Measurements from ENCODE around the gene SPIRE1. TPM values are rescaled to one million over a fixed set of nuclear protein-coding genes. Genes with fewer than 3 reads are reported as not detected.

SPIRE1 gene
- total and polyA plus RNA-seq, 7 experiments from 2014 or later = 0.66 to 2.9 (median 1.3) TPM; not detected in 1

DNA sequence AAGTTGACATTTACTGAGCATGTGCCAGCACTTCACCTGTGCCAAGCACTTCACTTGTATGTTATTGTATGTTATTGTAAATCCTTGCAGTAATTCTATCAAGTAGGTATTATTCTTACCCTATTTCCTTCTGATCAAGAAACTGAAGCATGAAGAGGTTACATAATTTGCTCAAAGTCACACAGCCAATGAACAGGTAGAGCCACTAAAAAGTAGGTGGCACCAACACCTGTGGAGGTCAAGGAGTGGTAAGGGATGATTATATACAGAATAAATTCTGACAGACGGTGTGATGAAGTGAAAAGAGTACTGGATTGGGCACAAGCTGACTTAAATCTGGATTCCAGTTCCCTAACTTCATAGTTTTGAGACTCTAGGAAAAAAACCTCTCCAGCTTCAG lies 71.0 kb downstream of the SPIRE1 start:
- Histone ChIP-seq H3K27ac (ENCODE audit: low read depth, low read length) (no peak overlapping the region), H3K27me3 (ENCODE audit: control insufficient read depth in 2 of 2, insufficient read depth in 2 of 2, low read length in 2 of 2) (no peaks in the 10 kb centered on the region), H3K4me3 (ENCODE audit: low read length) (no peak overlapping the region), H3K36me3 (ENCODE audit: control insufficient read depth in 2 of 3, insufficient read depth in 3 of 3, low read length in 3 of 3) (no peaks in the 10 kb centered on the region), H3K4me1 (ENCODE audit: control insufficient read depth in 2 of 2, insufficient read depth in 2 of 2, low read length in 2 of 2) (no peaks in the 10 kb centered on the region), H3K9me3 (ENCODE audit: control insufficient read depth in 2 of 3, low read length in 3 of 3) (no peaks in the 10 kb centered on the region)
- intact Hi-C loops (cut with micrococcal nuclease) = no loop called here
- DNase-seq (no peak), ATAC-seq (no peak)
- CTCF ChIA-PET = no interaction called here
- no peaks in the 10 kb centered on the region for H3K9me3 Mint-ChIP-seq
- no peak overlapping the region for H3K27ac Mint-ChIP-seq
- POLR2A ChIA-PET = no interaction called here
- no peak overlapping the region for H3K4me3 Mint-ChIP-seq
- no peaks in the 10 kb centered on the region for H3K4me1 Mint-ChIP-seq
- no peaks in the 10 kb centered on the region for H3K36me3 Mint-ChIP-seq
- H3K27me3 Mint-ChIP-seq = peaks cover 0 to 5% (median 0%) of the 10 kb centered on the region in 5 donors

GRCh38 chr18:12585218-12585617 lies 72.7 kb downstream of the SPIRE1 start:
- no peaks in the 10 kb centered on the region for H3K4me1 Mint-ChIP-seq

GRCh38 chr18:12580630-12581342 lies 77.1 kb downstream of the SPIRE1 start:
- H3K27ac Mint-ChIP-seq = no peak overlapping the region
- peaks cover 0 to 4% (median 0%) of the 10 kb centered on the region in 5 donors for H3K27me3 Mint-ChIP-seq
- no peaks in the 10 kb centered on the region for H3K36me3 Mint-ChIP-seq
- CTCF ChIA-PET = no interaction called here
- no peaks in the 10 kb centered on the region for H3K36me3 ChIP-seq (ENCODE audit: control insufficient read depth in 2 of 3, insufficient read depth in 3 of 3, low read length in 3 of 3)
- H3K4me3 ChIP-seq (ENCODE audit: low read length) = no peak overlapping the region
- no peak for DNase-seq
- no peak overlapping the region for H3K4me3 Mint-ChIP-seq
- H3K27me3 ChIP-seq (ENCODE audit: control insufficient read depth in 2 of 2, insufficient read depth in 2 of 2, low read length in 2 of 2) = no peaks in the 10 kb centered on the region
- peaks cover 0 to 5% (median 0%) of the 10 kb centered on the region in 11 donors for H3K9me3 Mint-ChIP-seq
- no peaks in the 10 kb centered on the region for H3K4me1 Mint-ChIP-seq
- POLR2A ChIA-PET = no interaction called here
- no peak overlapping the region for H3K27ac ChIP-seq (ENCODE audit: low read depth, low read length)
- ATAC-seq = no peak
- no peaks in the 10 kb centered on the region for H3K9me3 ChIP-seq (ENCODE audit: control insufficient read depth in 2 of 3, low read length in 3 of 3)
- no peaks in the 10 kb centered on the region for H3K4me1 ChIP-seq (ENCODE audit: control insufficient read depth in 2 of 2, insufficient read depth in 2 of 2, low read length in 2 of 2)
- intact Hi-C loops (cut with micrococcal nuclease) = no loop called here

More at GRCh38 chr18:12585218-12585617, 72.7 kb downstream of the SPIRE1 start:
- Histone ChIP-seq H3K4me3 (ENCODE audit: low read length) (no peak overlapping the region), H3K4me1 (ENCODE audit: control insufficient read depth in 2 of 2, insufficient read depth in 2 of 2, low read length in 2 of 2) (no peaks in the 10 kb centered on the region), H3K27ac (ENCODE audit: low read depth, low read length) (no peak overlapping the region), H3K27me3 (ENCODE audit: control insufficient read depth in 2 of 2, insufficient read depth in 2 of 2, low read length in 2 of 2) (no peaks in the 10 kb centered on the region), H3K36me3 (ENCODE audit: control insufficient read depth in 2 of 3, insufficient read depth in 3 of 3, low read length in 3 of 3) (no peaks in the 10 kb centered on the region), H3K9me3 (ENCODE audit: control insufficient read depth in 2 of 3, low read length in 3 of 3) (no peaks in the 10 kb centered on the region)
- Mint-ChIP-seq H3K36me3 (no peaks in the 10 kb centered on the region), H3K9me3 (no peaks in the 10 kb centered on the region), H3K27ac (no peak overlapping the region), H3K4me3 (no peak overlapping the region), H3K27me3 (peaks cover 0 to 6% (median 0%) of the 10 kb centered on the region in 5 donors)
- no peak for ATAC-seq
- ChIA-PET CTCF (no interaction called here), POLR2A (no interaction called here)
- no peak for DNase-seq
- intact Hi-C loops (cut with micrococcal nuclease) = no loop called here

GRCh38 chr18:12579775-12580174 lies 78.1 kb downstream of the SPIRE1 start:
- H3K36me3 ChIP-seq (ENCODE audit: control insufficient read depth in 2 of 3, insufficient read depth in 3 of 3, low read length in 3 of 3) = no peaks in the 10 kb centered on the region
- intact Hi-C loops (cut with micrococcal nuclease) = no loop called here
- no peak overlapping the region for H3K4me3 ChIP-seq (ENCODE audit: low read length)
- DNase-seq = no peak
- peaks cover 0 to under 1% (median 0%) of the 10 kb centered on the region in 5 donors for H3K36me3 Mint-ChIP-seq
- no peaks in the 10 kb centered on the region for H3K4me1 Mint-ChIP-seq
- peaks cover 0 to 5% (median 0%) of the 10 kb centered on the region in 11 donors for H3K9me3 Mint-ChIP-seq
- no peaks in the 10 kb centered on the region for H3K4me1 ChIP-seq (ENCODE audit: control insufficient read depth in 2 of 2, insufficient read depth in 2 of 2, low read length in 2 of 2)
- no peak overlapping the region for H3K27ac Mint-ChIP-seq
- CTCF ChIA-PET = no interaction called here
- no peak overlapping the region for H3K27ac ChIP-seq (ENCODE audit: low read depth, low read length)
- H3K27me3 Mint-ChIP-seq = peaks cover 0 to 4% (median 0%) of the 10 kb centered on the region in 5 donors
- H3K9me3 ChIP-seq (ENCODE audit: control insufficient read depth in 2 of 3, low read length in 3 of 3) = no peaks in the 10 kb centered on the region
- no peak overlapping the region for H3K4me3 Mint-ChIP-seq
- ATAC-seq = no peak
- no peaks in the 10 kb centered on the region for H3K27me3 ChIP-seq (ENCODE audit: control insufficient read depth in 2 of 2, insufficient read depth in 2 of 2, low read length in 2 of 2)
- POLR2A ChIA-PET = no interaction called here

DNA sequence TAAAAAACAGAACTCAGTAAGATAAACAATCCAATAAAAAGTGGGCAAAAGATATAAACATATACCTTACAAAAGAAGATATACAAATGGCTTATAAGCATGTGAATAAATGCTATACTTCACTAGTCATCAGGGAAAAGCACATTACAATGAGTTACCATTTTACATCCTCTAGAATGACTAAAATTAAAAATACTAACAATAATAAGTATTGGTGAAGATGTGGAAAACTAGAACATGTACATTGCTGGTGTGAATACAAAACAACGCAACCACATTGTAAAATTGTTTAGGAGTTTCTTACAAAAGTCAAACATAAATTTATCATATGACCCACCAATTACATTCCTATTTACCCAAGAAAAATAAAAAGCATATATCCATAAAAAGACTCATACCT lies 80.1 kb downstream of the SPIRE1 start:
- H3K9me3 ChIP-seq (ENCODE audit: control insufficient read depth in 2 of 3, low read length in 3 of 3) = no peaks in the 10 kb centered on the region
- Mint-ChIP-seq H3K36me3 (peaks cover 0 to 5% (median 0%) of the 10 kb centered on the region in 5 donors), H3K27me3 (peaks cover 0 to 4% (median 0%) of the 10 kb centered on the region in 5 donors), H3K9me3 (peaks cover 0 to 8% (median 0%) of the 10 kb centered on the region in 11 donors), H3K27ac (no peak overlapping the region), H3K4me1 (no peaks in the 10 kb centered on the region), H3K4me3 (no peak overlapping the region)
- ChIA-PET CTCF (no interaction called here), POLR2A (no interaction called here)
- no peak overlapping the region for H3K27ac ChIP-seq (ENCODE audit: low read depth, low read length)
- DNase-seq = no peak
- no peaks in the 10 kb centered on the region for H3K4me1 ChIP-seq (ENCODE audit: control insufficient read depth in 2 of 2, insufficient read depth in 2 of 2, low read length in 2 of 2)
- H3K27me3 ChIP-seq (ENCODE audit: control insufficient read depth in 2 of 2, insufficient read depth in 2 of 2, low read length in 2 of 2) = no peaks in the 10 kb centered on the region
- no peaks in the 10 kb centered on the region for H3K36me3 ChIP-seq (ENCODE audit: control insufficient read depth in 2 of 3, insufficient read depth in 3 of 3, low read length in 3 of 3)
- no peak overlapping the region for H3K4me3 ChIP-seq (ENCODE audit: low read length)
- ATAC-seq = no peak
- intact Hi-C loops (cut with micrococcal nuclease) = no loop called here

DNA sequence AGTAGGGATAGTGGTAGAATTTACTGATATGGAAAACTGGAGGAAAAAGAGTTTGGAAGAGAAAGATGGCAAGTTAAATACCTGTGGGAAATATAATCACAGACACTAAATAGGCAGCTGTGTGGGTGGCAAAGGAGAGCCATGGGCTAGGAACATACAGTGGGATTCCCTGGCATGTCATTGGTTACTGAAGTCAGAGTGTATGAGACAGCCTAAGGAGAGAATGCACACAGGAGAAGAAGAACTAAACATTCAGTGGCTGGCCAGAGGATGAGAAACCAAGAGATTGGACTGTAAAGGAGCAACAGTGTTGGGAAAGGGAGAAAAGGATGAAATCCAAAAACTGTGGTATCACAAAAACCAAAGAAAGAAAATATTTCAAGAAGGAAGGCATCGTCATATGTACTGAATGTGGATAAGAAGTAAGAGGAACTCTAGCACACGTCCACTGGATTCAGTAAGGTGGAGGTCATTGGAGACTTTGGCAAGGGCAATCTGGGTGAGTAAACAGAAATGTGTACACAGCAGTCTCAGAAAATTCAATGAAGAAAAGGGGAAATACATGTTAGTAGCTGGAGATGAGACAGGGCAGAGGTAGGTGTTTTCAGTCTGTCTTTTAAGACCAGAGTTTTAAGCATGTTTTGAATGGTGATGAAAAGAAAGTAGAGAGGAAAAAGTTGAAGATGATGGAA lies 83.3 kb downstream of the SPIRE1 start:
- intact Hi-C loops (cut with micrococcal nuclease) = no loop called here
- DNase-seq (no peak), ATAC-seq (no peak)
- Mint-ChIP-seq H3K4me3 (no peak overlapping the region), H3K36me3 (peaks cover 0 to 5% (median 0%) of the 10 kb centered on the region in 5 donors), H3K9me3 (peaks cover 0 to 8% (median 0%) of the 10 kb centered on the region in 11 donors), H3K4me1 (no peaks in the 10 kb centered on the region), H3K27ac (peak overlapping the region in 1 of 9 donors; percentile 2), H3K27me3 (peaks cover 0 to 7% (median 4%) of the 10 kb centered on the region in 5 donors)
- Histone ChIP-seq H3K27ac (ENCODE audit: low read depth, low read length) (no peak overlapping the region), H3K4me3 (ENCODE audit: low read length) (no peak overlapping the region), H3K36me3 (ENCODE audit: control insufficient read depth in 2 of 3, insufficient read depth in 3 of 3, low read length in 3 of 3) (no peaks in the 10 kb centered on the region), H3K4me1 (ENCODE audit: control insufficient read depth in 2 of 2, insufficient read depth in 2 of 2, low read length in 2 of 2) (no peaks in the 10 kb centered on the region), H3K9me3 (ENCODE audit: control insufficient read depth in 2 of 3, low read length in 3 of 3) (no peaks in the 10 kb centered on the region), H3K27me3 (ENCODE audit: control insufficient read depth in 2 of 2, insufficient read depth in 2 of 2, low read length in 2 of 2) (no peaks in the 10 kb centered on the region)
- ChIA-PET POLR2A (no interaction called here), CTCF (no interaction called here)

DNA sequence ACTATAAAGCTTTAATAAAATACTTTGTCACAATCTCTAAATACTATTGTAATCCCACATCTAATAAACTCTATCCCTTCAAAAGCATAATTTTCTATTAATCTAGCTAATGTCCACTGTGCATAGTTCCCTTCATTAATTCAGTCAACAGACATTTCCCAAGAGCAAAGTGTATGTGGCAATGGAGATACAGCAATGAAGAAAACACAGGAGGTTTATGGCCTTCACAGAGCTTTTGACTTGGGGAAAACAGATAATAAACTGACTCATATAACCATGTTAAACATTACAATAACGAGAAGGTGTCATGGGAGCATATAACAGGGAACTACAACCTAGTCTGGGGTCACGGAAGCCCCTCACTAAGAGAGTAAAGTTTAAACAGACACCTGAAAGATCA lies 86.3 kb downstream of the SPIRE1 start:
- Mint-ChIP-seq H3K27ac (no peak overlapping the region), H3K9me3 (peaks cover 0 to 8% (median 0%) of the 10 kb centered on the region in 11 donors), H3K4me1 (no peaks in the 10 kb centered on the region), H3K27me3 (peaks cover 0 to 8% (median 7%) of the 10 kb centered on the region in 5 donors), H3K4me3 (no peak overlapping the region), H3K36me3 (peaks cover 0 to 5% (median 0%) of the 10 kb centered on the region in 5 donors)
- ChIA-PET CTCF (no interaction called here), POLR2A (no interaction called here)
- no peak for DNase-seq
- no peak for ATAC-seq
- Histone ChIP-seq H3K4me1 (ENCODE audit: control insufficient read depth in 2 of 2, insufficient read depth in 2 of 2, low read length in 2 of 2) (no peaks in the 10 kb centered on the region), H3K9me3 (ENCODE audit: control insufficient read depth in 2 of 3, low read length in 3 of 3) (no peaks in the 10 kb centered on the region), H3K36me3 (ENCODE audit: control insufficient read depth in 2 of 3, insufficient read depth in 3 of 3, low read length in 3 of 3) (no peaks in the 10 kb centered on the region), H3K4me3 (ENCODE audit: low read length) (no peak overlapping the region), H3K27me3 (ENCODE audit: control insufficient read depth in 2 of 2, insufficient read depth in 2 of 2, low read length in 2 of 2) (no peaks in the 10 kb centered on the region), H3K27ac (ENCODE audit: low read depth, low read length) (no peak overlapping the region)
- intact Hi-C loops (cut with micrococcal nuclease) = no loop called here

Measured in naive thymus-derived CD4-positive, alpha-beta T cell (primary cell).